WTC11 (cell line): ENCODE results near the gene ARHGEF1. TPM values are rescaled to one million over a fixed set of nuclear protein-coding genes. Genes with fewer than 3 reads are reported as not detected.
A peak's percentile ranks its signal among the peaks of the same experiment; 100 is the strongest.

ENCODE experiments used
- ATAC-seq: fragments of 200-7000 bp; cut with Tn5 transposase; 2 replicates; pipeline ENCODE4 v1.10.0; 2021; ENCODE audit warnings: mild to moderate bottlenecking, moderate library complexity
- CTCF ChIA-PET: fragments of 300-600 bp; sonication (Branson Sonifier 250); formaldehyde crosslinking; loops from one replicate; lab custom pipeline; 2021; ENCODE audit warnings: antibody characterized with exemption; lab: Charles Lee
- POLR2A ChIA-PET: fragments of 350-600 bp; sonication (Branson Sonifier 250); formaldehyde crosslinking; loops from one replicate; lab custom pipeline; 2021; ENCODE audit warnings: antibody characterized with exemption; lab: Charles Lee
- DNase-seq: peaks from one replicate; pipeline ENCODE4 v3.0.0; 2021; ENCODE audit warnings: low spot score
- H3K27ac Mint-ChIP-seq: 2 replicates; pipeline ENCODE4 v1.8.0; 2021; ENCODE audit warnings: mixed read lengths
- H3K27me3 Mint-ChIP-seq: 2 replicates; pipeline ENCODE4 v1.8.0; 2021; ENCODE audit warnings: low read depth, mild to moderate bottlenecking, moderate library complexity, mixed read lengths
- H3K36me3 Mint-ChIP-seq: 2 replicates; pipeline ENCODE4 v1.8.0; 2021; ENCODE audit warnings: mixed read lengths
- H3K4me1 Mint-ChIP-seq: 2 replicates; pipeline ENCODE4 v1.8.0; 2022; ENCODE audit warnings: mixed read lengths
- H3K4me3 Mint-ChIP-seq: 2 replicates; pipeline ENCODE4 v1.8.0; 2021; ENCODE audit warnings: mild to moderate bottlenecking, moderate library complexity, mixed read lengths
- H3K9me3 Mint-ChIP-seq: 2 replicates; pipeline ENCODE4 v1.8.0; 2021; ENCODE audit warnings: mixed read lengths
- IRF2 ChIP-seq: sonication (generic); formaldehyde crosslinking; IDR thresholded peaks from 2 replicates; pipeline ENCODE4 v1.8.0; 2022; ENCODE audit warnings: low read depth, missing genetic modification reagents, borderline replicate concordance
- JAZF1 ChIP-seq: fragments of 250-450 bp; sonication (Bioruptor Pico); IDR thresholded peaks from 2 replicates; pipeline ENCODE4 v1.9.0; 2021; ENCODE audit warnings: moderate library complexity, mild to moderate bottlenecking, inconsistent platforms
- KAT7 ChIP-seq: sonication (generic); formaldehyde crosslinking; IDR thresholded peaks from 2 replicates; pipeline ENCODE4 v1.8.1; 2023; ENCODE audit warnings: missing genetic modification reagents, mild to moderate bottlenecking, borderline replicate concordance
- MYBL2 ChIP-seq: sonication (generic); formaldehyde crosslinking; IDR thresholded peaks from 2 replicates; pipeline ENCODE4 v1.8.1; 2023; ENCODE audit warnings: mild to moderate bottlenecking, moderate library complexity, missing genetic modification reagents
- NR3C1 ChIP-seq: sonication (generic); formaldehyde crosslinking; conservative IDR thresholded peaks from 2 replicates; pipeline ENCODE4 v1.8.1; 2023; ENCODE audit warnings: low read depth, mild to moderate bottlenecking, missing genetic modification reagents
- SMAD3 ChIP-seq: sonication (generic); formaldehyde crosslinking; IDR thresholded peaks from 2 replicates; pipeline ENCODE4 v1.8.0; 2022; ENCODE audit warnings: missing genetic modification reagents, mild to moderate bottlenecking, borderline replicate concordance
- TP53 ChIP-seq: sonication (generic); formaldehyde crosslinking; IDR thresholded peaks from 2 replicates; pipeline ENCODE4 v1.8.1; 2023; ENCODE audit warnings: mild to moderate bottlenecking, missing genetic modification reagents
- ZNF138 ChIP-seq: sonication (generic); formaldehyde crosslinking; conservative IDR thresholded peaks from 2 replicates; pipeline ENCODE4 v1.8.1; 2022; ENCODE audit warnings: mild to moderate bottlenecking, moderate library complexity, missing genetic modification reagents
- ZNF317 ChIP-seq: sonication (generic); formaldehyde crosslinking; IDR thresholded peaks from 2 replicates; pipeline ENCODE4 v1.8.1; 2023; ENCODE audit warnings: low read depth, mild to moderate bottlenecking, moderate library complexity, missing genetic modification reagents, borderline replicate concordance
- total RNA-seq: library from RNA; stranded (reverse); gene quantifications from 3 replicates; pipeline ENCODE4 v1.2.3, GENCODE V29; 2021
- TF ChIP-seq, protein P1 (sequence below): fragments of 250-450 bp; sonication (Bioruptor Pico); IDR thresholded peaks from 2 replicates; pipeline ENCODE4 v1.9.0; 2021; ENCODE audit warnings: mild to moderate bottlenecking
- TF ChIP-seq, protein P2 (sequence below): fragments of 250-450 bp; sonication (Bioruptor Pico); conservative IDR thresholded peaks from 2 replicates; pipeline ENCODE4 v1.9.0; 2021; ENCODE audit warnings: mild to moderate bottlenecking
- TF ChIP-seq, protein P3 (sequence below): sonication (generic); formaldehyde crosslinking; conservative IDR thresholded peaks from 2 replicates; pipeline ENCODE4 v1.8.1; 2023; ENCODE audit warnings: mild to moderate bottlenecking, low read depth, missing genetic modification reagents, moderate library complexity
- TF ChIP-seq, protein P4 (sequence below): sonication (generic); formaldehyde crosslinking; IDR thresholded peaks from 2 replicates; pipeline ENCODE4 v1.8.0; 2022; ENCODE audit warnings: missing genetic modification reagents

Gene ARHGEF1
- total RNA-seq, 1 experiment from 2014 or later: 102 TPM

DNA sequence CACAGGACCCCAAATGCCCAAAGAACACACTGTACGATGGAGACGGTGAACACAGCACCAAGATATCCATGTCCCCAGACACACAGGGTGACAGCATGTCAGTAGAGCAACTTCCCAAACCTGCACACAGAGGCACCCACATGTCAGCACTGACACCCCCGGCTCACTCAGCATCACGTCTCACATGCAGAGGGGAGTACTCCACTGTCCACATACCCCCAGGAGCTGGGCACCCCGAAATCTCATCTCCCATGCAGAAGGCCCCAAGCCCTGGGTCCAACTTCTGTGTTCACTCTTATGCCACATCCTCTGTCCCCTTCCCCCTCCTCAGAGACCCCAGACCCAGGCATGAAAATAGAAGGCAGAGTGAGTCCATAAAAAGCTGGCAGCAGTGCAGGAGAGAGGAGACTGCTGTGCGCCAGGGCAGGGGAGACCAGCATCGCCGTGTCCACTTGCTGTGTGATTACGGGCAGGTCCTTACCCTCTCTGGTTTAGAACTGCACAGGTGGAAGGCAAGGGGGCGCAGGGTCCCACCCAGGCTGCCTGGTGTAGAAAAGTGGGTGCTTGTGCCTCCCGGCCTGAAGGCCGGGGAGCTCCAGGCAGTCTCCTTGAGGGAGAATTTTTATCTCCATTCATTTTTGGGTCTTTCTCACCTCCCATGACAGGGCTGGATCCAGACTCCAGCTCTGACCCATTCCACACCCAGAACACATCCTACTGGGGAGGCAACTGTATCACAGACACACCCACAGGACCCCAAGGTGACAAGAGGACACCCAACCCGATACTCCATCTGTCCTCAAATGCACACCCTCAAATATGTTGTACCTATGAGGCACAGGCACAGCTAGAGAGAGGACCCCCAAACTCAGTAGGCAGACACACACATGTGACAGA is 28.3 kb downstream of the ARHGEF1 start (continued):
- TF ChIP-seq, protein P1, sequence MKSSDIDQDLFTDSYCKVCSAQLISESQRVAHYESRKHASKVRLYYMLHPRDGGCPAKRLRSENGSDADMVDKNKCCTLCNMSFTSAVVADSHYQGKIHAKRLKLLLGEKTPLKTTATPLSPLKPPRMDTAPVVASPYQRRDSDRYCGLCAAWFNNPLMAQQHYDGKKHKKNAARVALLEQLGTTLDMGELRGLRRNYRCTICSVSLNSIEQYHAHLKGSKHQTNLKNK (CRISPR knock-in tag): no peak
- no peak for TF ChIP-seq NR3C1 (CRISPR knock-in tag)

DNA sequence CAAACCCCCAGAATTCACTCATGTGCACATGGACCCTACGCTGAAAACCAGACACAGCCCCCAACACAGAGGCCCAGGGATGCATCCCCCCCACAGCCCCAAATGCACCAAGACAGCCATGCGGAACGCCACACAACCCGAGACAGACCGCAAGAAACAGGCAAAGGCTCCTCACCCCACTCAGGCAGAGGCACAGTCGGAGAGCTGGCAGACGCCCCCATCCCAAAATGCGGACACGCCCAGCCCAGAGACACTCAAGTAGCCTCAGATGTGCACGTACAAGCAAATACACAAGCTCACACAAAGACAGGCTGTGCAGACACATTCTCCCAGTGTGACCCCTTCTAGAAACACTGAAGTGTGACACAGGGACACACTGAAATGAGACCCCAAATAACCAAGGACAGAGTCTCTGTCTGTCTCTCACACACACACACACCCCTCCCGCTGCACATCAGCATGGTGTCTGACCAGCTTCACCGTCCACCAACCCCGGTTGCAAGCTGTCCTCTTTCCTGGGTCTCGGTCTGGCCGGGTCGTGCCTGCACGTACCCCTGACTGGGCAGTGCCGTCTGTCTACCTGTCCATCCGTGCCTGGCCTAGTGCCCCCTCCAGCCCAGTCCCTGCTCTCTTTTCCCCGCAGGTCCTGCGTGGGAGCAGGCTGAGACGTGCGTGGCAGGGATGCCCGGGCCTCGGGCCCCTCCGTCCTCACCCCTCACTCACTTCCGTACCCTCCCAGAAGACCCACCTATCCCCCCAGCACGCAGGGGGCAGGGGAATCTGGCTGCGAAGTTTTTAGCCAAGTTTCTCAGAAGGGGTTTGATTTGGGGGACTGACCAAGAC is 29.1 kb downstream of the ARHGEF1 start:
- peak overlapping the region; percentile 68 for H3K4me3 Mint-ChIP-seq
- no peaks in the 10 kb centered on the region for H3K36me3 Mint-ChIP-seq
- ChIA-PET POLR2A (no interaction called here), CTCF (interaction anchor here (0.7 to 1.9 kb wide), 7 partner anchors 19 to 39 kb away, joined by 3 to 5 read pairs (median 4); no protein-coding TSS in a partner anchor)
- DNase-seq: no peak
- TF ChIP-seq, protein P2, sequence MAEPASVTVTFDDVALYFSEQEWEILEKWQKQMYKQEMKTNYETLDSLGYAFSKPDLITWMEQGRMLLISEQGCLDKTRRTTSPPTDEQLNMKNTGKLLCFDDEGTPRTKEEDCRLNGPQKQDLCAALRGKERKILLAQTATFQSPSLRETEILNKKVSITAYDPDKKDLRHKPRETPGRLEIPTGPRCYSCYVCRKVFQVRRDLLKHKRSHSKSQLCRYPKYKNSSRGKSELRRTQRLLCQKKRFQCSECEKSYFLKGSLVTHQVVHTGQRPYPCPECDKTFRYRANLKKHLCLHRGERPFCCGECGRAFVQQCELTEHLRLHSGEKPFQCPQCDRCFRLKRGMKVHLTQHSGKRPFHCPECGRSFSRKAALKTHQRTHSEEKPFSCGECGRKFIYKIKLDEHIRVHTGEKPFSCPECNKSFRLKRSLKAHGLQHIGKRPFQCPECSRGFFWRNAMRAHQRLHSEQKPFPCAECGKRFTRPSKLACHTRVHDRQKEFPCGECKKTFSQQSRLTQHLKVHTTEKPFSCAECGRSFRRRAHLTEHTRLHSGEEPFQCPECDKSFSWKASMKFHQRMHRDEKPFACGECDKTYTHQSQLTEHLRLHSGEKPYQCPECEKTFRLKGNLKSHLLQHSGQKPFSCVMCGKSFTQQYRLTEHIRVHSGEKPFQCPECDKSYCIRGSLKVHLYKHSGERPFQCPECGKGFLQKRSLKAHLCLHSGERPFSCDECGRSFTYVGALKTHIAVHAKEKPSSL: no peak
- TF ChIP-seq TP53 (CRISPR knock-in tag) (no peak), JAZF1 (CRISPR knock-in tag) (no peak), IRF2 (CRISPR knock-in tag) (no peak), MYBL2 (CRISPR knock-in tag) (no peak), ZNF317 (CRISPR knock-in tag) (no peak), KAT7 (CRISPR knock-in tag) (no peak), NR3C1 (CRISPR knock-in tag) (no peak), SMAD3 (CRISPR knock-in tag) (no peak), ZNF138 (CRISPR knock-in tag) (no peak)
- TF ChIP-seq, protein P3, sequence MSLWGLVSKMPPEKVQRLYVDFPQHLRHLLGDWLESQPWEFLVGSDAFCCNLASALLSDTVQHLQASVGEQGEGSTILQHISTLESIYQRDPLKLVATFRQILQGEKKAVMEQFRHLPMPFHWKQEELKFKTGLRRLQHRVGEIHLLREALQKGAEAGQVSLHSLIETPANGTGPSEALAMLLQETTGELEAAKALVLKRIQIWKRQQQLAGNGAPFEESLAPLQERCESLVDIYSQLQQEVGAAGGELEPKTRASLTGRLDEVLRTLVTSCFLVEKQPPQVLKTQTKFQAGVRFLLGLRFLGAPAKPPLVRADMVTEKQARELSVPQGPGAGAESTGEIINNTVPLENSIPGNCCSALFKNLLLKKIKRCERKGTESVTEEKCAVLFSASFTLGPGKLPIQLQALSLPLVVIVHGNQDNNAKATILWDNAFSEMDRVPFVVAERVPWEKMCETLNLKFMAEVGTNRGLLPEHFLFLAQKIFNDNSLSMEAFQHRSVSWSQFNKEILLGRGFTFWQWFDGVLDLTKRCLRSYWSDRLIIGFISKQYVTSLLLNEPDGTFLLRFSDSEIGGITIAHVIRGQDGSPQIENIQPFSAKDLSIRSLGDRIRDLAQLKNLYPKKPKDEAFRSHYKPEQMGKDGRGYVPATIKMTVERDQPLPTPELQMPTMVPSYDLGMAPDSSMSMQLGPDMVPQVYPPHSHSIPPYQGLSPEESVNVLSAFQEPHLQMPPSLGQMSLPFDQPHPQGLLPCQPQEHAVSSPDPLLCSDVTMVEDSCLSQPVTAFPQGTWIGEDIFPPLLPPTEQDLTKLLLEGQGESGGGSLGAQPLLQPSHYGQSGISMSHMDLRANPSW (CRISPR knock-in tag): no peak
- TF ChIP-seq, protein P4, sequence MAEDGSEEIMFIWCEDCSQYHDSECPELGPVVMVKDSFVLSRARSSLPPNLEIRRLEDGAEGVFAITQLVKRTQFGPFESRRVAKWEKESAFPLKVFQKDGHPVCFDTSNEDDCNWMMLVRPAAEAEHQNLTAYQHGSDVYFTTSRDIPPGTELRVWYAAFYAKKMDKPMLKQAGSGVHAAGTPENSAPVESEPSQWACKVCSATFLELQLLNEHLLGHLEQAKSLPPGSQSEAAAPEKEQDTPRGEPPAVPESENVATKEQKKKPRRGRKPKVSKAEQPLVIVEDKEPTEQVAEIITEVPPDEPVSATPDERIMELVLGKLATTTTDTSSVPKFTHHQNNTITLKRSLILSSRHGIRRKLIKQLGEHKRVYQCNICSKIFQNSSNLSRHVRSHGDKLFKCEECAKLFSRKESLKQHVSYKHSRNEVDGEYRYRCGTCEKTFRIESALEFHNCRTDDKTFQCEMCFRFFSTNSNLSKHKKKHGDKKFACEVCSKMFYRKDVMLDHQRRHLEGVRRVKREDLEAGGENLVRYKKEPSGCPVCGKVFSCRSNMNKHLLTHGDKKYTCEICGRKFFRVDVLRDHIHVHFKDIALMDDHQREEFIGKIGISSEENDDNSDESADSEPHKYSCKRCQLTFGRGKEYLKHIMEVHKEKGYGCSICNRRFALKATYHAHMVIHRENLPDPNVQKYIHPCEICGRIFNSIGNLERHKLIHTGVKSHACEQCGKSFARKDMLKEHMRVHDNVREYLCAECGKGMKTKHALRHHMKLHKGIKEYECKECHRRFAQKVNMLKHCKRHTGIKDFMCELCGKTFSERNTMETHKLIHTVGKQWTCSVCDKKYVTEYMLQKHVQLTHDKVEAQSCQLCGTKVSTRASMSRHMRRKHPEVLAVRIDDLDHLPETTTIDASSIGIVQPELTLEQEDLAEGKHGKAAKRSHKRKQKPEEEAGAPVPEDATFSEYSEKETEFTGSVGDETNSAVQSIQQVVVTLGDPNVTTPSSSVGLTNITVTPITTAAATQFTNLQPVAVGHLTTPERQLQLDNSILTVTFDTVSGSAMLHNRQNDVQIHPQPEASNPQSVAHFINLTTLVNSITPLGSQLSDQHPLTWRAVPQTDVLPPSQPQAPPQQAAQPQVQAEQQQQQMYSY: no peak
- TF ChIP-seq, all 79 proteins: peak for 0
- ATAC-seq: no peak
- H3K27ac Mint-ChIP-seq: no peak overlapping the region
- H3K27me3 Mint-ChIP-seq: peaks cover 7% of the 10 kb centered on the region
- peaks cover 9% of the 10 kb centered on the region for H3K4me1 Mint-ChIP-seq
- no peaks in the 10 kb centered on the region for H3K9me3 Mint-ChIP-seq
